Stimulated activated CD8-positive, alpha-beta memory T cell treated with anti-CD3 and anti-CD28 coated beads, Interleukin-15, amount 100 ng/mL, for 48 hours (primary cell): ENCODE results near the gene SORCS3.

Experiments
- DNase-seq, 2 donors: peaks; one replicate each; pipeline ENCODE4 v3.0.0-alpha.2; 2020; ENCODE audit warnings: low read depth in 2 of 2

Gene SORCS3

GRCh38 chr10:105104297-105104696 is 463.2 kb downstream of the SORCS3 start:
- DNase-seq, result no peak

- DNase-seq, result no peak
These were observed 468.1 kb downstream of the SORCS3 start for GRCh38 chr10:105109164-105109563.

- DNase-seq, result no peak
These were observed 471.8 kb downstream of the SORCS3 start for GRCh38 chr10:105112862-105113261.

DNA sequence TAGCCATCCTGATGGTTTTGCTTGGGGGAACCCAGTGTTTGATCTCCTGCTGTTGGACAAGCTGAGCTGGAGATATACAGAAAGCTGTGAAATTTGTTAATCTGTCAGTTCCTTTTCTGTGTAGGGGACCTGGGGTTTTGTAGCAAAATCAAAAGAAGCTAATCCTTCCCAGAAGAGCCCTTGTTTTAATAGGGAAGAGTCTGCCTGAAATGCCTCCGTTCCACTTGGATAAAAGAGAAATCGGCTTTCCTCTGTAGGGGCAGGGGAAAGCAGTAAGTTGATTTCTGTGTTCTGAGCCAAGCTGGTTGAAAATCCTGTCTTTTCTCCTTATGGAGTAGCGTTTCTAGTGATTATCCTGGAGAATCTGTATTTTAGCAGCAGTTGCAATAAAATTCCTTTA is 472.6 kb downstream of the SORCS3 start:
- no peak for DNase-seq

DNA sequence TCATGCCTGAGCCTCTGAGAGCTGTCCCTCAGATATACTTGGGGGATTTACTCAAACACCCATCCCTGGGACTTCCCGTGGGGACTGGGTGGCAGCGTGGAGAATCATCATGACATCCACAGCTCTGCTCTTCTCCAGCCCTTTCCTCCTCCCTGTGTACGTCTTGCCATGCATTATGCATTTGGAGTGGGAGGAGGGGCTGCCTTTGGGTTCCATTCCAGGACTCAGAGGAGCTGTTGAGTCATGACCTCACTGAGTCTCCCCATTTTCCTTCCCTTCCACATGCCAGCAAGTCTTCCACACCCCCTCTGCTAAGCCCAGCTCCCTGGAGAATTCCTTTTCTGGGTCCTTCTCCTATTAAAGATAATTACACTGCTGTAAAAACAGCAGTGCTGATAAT is 480.7 kb downstream of the SORCS3 start:
- DNase-seq, result no peak

- no peak for DNase-seq
These were observed 487.0 kb downstream of the SORCS3 start for GRCh38 chr10:105128111-105128510.

GRCh38 chr10:105138358-105138757 is 497.3 kb downstream of the SORCS3 start:
- DNase-seq, result no peak

- no peak for DNase-seq
These were observed 498.3 kb downstream of the SORCS3 start for GRCh38 chr10:105139363-105139896.

DNA sequence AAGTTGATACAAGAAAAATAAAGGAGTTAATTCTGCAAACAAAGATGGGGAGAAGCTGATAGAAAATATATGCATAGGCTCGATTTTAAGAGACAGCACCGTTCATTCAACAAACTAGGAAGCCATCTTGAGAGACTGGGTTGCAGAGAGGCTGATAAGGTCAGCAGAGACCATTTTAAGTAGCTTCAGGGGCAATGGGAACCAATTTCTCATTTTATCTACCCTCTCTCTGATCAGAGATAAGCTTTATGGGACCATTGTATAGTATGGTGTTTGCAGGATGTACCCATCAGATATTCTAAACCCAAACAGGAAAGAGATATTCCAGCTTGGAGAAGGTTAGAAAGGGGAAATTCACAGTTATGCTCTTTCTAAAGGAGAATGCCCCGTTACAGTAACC is 499.5 kb downstream of the SORCS3 start:
- DNase-seq, result no peak

- DNase-seq, result no peak
These were observed 504.6 kb downstream of the SORCS3 start for GRCh38 chr10:105145711-105146110.

GRCh38 chr10:105146436-105146835 is 505.3 kb downstream of the SORCS3 start:
- no peak for DNase-seq

DNA sequence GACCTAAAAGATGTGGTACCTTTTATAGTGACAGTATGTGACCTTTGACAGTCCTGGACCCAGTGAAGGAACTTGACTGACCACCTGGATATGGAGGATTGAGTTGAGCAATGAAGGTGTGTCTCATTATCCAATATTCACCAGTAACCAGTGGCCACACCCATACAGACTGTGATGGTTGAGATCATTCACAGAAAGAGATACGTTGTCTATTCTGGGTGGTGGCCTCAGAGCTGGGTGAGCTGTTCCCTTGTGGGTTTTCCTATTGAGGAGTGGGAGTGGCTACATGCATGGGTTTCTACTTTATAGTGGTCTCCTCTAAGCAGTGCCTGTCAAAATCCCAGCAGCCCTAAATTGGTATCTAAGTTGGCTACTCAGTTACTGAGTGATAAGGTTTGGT is 507.4 kb downstream of the SORCS3 start:
- DNase-seq, result no peak

DNA sequence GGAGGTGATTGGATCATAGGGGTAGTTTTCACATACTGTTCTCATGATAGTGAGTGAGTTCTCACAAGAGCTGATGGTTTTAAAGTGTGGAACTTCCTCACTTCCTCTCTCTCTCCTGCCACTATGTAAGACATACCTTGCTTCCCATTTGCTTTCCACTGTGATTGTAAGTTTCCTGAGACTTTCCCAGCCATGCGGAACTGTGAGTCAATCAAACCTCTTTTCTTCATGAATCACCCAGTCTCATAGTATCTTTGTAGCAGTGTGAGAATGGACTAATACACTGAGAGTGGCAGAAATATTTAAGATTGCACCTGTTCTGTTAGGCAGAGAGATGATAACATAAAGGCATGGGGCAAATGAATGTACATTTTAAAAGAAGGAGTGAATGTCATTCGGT is 507.8 kb downstream of the SORCS3 start:
- no peak for DNase-seq

DNA sequence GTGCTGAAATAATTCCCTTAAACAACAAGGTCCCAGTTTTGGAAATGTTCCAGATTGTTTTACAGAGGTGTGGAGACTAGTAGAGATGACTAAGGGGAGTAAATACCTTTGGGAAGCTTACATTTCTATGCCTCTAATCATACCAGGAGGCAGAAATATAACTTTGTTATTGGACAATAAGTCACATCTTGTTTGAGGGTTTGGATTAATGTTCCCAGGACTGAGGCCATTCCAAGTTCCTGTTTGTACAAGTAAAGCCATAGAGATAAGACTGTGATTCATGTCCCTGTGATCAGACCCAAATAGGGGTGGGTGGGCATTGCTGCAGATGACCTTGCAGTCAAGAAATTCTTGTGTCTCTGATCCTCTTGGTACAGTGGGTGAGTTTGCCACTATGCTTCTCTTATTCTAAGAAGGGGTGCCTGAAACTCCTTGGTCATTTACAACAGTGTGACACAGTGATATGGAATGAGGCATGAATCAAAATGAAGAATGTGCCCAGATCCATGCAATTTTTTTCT is 508.3 kb downstream of the SORCS3 start:
- DNase-seq, result no peak

GRCh38 chr10:105150259-105150880 is 509.3 kb downstream of the SORCS3 start:
- DNase-seq, result no peak

GRCh38 chr10:105154736-105155135 is 513.6 kb downstream of the SORCS3 start:
- no peak for DNase-seq

DNA sequence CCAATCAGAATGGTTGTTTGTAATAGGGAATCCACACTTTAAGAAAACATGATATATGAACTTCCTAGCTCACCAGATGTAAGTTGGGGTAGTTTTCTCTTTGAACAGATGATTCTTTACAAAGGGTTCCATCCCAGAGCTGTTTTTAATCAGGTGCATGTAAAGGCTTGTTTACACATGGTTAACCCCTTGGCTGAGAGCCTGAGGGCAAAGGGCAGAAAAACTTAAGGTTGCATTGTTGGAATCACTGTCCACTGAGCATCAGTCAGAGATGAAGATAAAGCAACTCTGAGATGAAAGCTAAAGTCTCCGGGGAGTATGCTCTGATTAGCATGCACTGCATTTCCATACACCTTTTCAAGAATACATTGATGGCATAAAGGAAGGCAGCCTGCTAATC is 518.2 kb downstream of the SORCS3 start:
- DNase-seq, result no peak

- DNase-seq, result no peak
These were observed 520.1 kb downstream of the SORCS3 start for GRCh38 chr10:105161149-105161548.

DNA sequence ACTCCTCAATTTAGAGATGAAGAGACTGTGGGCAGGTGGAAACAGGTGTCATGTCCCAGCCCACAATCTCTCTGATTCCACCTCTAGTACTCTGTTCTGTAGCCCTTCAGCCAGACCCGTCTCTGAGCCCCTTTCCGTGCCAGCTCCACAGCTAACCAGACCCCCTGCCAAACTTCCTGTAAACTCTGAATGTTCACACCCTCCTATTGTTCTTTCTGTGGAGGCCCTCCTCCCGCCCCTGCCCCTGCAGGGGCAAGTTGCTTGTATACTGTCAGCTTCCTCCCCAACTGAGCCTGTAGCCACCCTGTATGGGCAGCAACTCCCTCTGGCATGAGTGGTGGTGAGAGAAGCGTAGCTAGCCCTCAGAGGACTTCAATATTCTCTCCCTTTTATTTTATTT is 520.7 kb downstream of the SORCS3 start:
- DNase-seq, result no peak

- DNase-seq, result no peak
These were observed 529.4 kb downstream of the SORCS3 start for GRCh38 chr10:105170521-105170920.

GRCh38 chr10:105171945-105172344 is 530.9 kb downstream of the SORCS3 start:
- no peak for DNase-seq

- no peak for DNase-seq
These were observed 540.5 kb downstream of the SORCS3 start for GRCh38 chr10:105181626-105182025.

DNA sequence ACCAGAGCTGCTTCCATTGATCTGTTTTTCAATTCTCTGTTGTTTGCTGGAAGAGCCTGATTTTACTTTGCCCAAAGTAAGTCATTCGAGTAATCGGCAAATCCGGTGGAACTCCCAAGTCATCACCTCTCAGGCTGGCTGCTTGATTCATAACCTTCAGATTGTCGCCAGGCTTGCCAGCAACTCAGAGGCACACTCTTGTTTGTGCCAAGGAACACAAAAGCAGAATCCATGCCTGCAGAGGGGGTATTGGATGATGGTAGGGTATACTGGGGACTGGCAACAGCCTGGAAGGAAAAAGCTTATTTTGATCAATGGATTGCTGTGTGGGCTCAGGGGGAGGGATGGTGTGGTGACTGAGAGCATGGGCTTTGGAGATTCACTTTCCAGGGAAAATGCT is 542.4 kb downstream of the SORCS3 start:
- no peak for DNase-seq

- DNase-seq, result no peak
These were observed 544.1 kb downstream of the SORCS3 start for GRCh38 chr10:105185161-105185560.
